HepG2 (cell line): Measurements from ENCODE around the gene CLIP2. TPM values are rescaled to one million over a fixed set of nuclear protein-coding genes. Genes with fewer than 3 reads are reported as not detected.

Source experiments
- ATAC-seq: fragments of 200-7000 bp; cut with Tn5 transposase; 3 replicates; pipeline ENCODE4 v1.9.1; 2020; ENCODE audit warnings: mild to moderate bottlenecking, moderate library complexity
- BruUV-seq: library from RNA; stranded (reverse); fragments of 400-500 nt; replicated peaks from 2 replicates; lab custom pipeline; 2021; lab: Mats Ljungman, UMichigan
- CTCF ChIA-PET: fragments of 300-600 bp; formaldehyde crosslinking; extraction: SDS; loops from one replicate; lab custom pipeline; 2021; ENCODE audit warnings: low total read pairs, inconsistent platforms, low intra/inter-chr PET ratio; lab: Yijun Ruan, JAX
- POLR2A ChIA-PET: fragments of 350-600 bp; sonication (Branson Sonifier 250); formaldehyde crosslinking; loops from one replicate; lab custom pipeline; 2020; ENCODE audit warnings: antibody characterized with exemption, inconsistent platforms; lab: Yijun Ruan, JAX
- DNase-seq: peaks from one replicate; pipeline ENCODE4 v3.0.0-alpha.2; 2015; ENCODE audit warnings: low spot score
- FAIRE-seq: peaks from 3 replicates; lab custom pipeline; 2011; peaks lifted over from hg19 to GRCh38; lab: Jason Lieb, UNC
- H2AFZ ChIP-seq: one replicate; pipeline ENCODE4 v1.6.1; 2011; ENCODE audit warnings: low read length, inconsistent platforms
- H3K27ac ChIP-seq: fragments of 300-600 bp; 3 replicates; pipeline ENCODE4 v1.8.0; 2011; ENCODE audit warnings: mixed run types, mild to moderate bottlenecking, mixed read lengths, low read length, inconsistent platforms; ENCODE audit not compliant: insufficient read depth; ENCODE audit errors: extremely low read length
- H3K27me3 ChIP-seq, 2 experiments: fragments of 200-600 bp in 1 of 2; 2 replicates in 1 of 2; 3 replicates in 1 of 2; pipeline versions ENCODE4 v1.6.0 to v1.8.0; 2011; ENCODE audit warnings: low read length in 2 of 2, mild to moderate bottlenecking in 2 of 2, moderate library complexity in 2 of 2, inconsistent platforms in 1 of 2; ENCODE audit not compliant: insufficient read depth in 2 of 2, control insufficient read depth in 1 of 2
- H3K36me3 ChIP-seq, 2 experiments: fragments of 200-600 bp in 1 of 2; replicated peaks in 1 of 2; 2 replicates in 1 of 2; 3 replicates in 1 of 2; pipeline versions ENCODE4 v1.5.1 to v1.8.0; 2011; ENCODE audit warnings: low read length in 2 of 2, inconsistent platforms in 1 of 2; ENCODE audit not compliant: insufficient read depth in 2 of 2, control insufficient read depth in 1 of 2
- H3K4me1 ChIP-seq: 2 replicates; pipeline ENCODE4 v1.5.1; 2012; ENCODE audit warnings: low read length, inconsistent platforms; ENCODE audit not compliant: insufficient read depth
- H3K4me2 ChIP-seq: 2 replicates; pipeline ENCODE4 v1.6.0; 2011; ENCODE audit warnings: low read depth, low read length, inconsistent platforms
- H3K4me3 ChIP-seq, 3 experiments: fragments of 200-600 bp in 1 of 3; sonication (generic), shearing (Covaris generic) in 1 of 3; replicated peaks in 1 of 3; 2 replicates each; pipeline ENCODE4 v1.5.1; 2011 to 2016; ENCODE audit warnings: low read length in 3 of 3, inconsistent platforms in 2 of 3, low read depth in 2 of 3, mild to moderate bottlenecking in 2 of 3, control low read depth in 1 of 3, mixed read lengths in 1 of 3; ENCODE audit not compliant: insufficient read depth in 1 of 3
- H3K79me2 ChIP-seq: one replicate; pipeline ENCODE4 v1.6.1; 2011; ENCODE audit warnings: low read length, inconsistent platforms; ENCODE audit not compliant: insufficient read depth
- H3K9ac ChIP-seq: 2 replicates; pipeline ENCODE4 v1.6.0; 2011; ENCODE audit warnings: mild to moderate bottlenecking, low read depth, low read length, inconsistent platforms; ENCODE audit not compliant: insufficient read depth
- H3K9me3 ChIP-seq: 2 replicates; pipeline ENCODE4 v1.5.1; 2012; ENCODE audit warnings: mild to moderate bottlenecking, low read length
- H4K20me1 ChIP-seq: 2 replicates; pipeline ENCODE4 v1.6.0; 2011; ENCODE audit warnings: inconsistent platforms, mild to moderate bottlenecking, low read length, moderate library complexity; ENCODE audit not compliant: insufficient read depth
- BHLHE40 ChIP-seq: IDR thresholded peaks from 2 replicates; pipeline ENCODE4 v1.6.1; 2011; ENCODE audit warnings: low read length, improper control_type of control experiment
- CHCHD3 ChIP-seq: sonication (generic); formaldehyde crosslinking; IDR thresholded peaks from 2 replicates; pipeline ENCODE4 v1.8.0; 2022; ENCODE audit warnings: mild to moderate bottlenecking, missing genetic modification reagents, moderate library complexity
- ESRRA ChIP-seq: sonication (generic); formaldehyde crosslinking; IDR thresholded peaks from 2 replicates; pipeline ENCODE4 v1.5.1; 2020; ENCODE audit warnings: mild to moderate bottlenecking, low read depth, missing genetic modification reagents
- ETV5 ChIP-seq: IDR thresholded peaks from 2 replicates; pipeline ENCODE4 v1.6.1; 2018; ENCODE audit warnings: missing biosample characterization, missing genetic modification reagents, inconsistent platforms, borderline replicate concordance
- GLI4 ChIP-seq: sonication (generic); formaldehyde crosslinking; IDR thresholded peaks from 2 replicates; pipeline ENCODE4 v1.5.1; 2020; ENCODE audit warnings: missing genetic modification reagents, mild to moderate bottlenecking, moderate library complexity, borderline replicate concordance
- HMG20B ChIP-seq: conservative IDR thresholded peaks from 2 replicates; pipeline ENCODE4 v1.6.1; 2016; ENCODE audit warnings: missing genetic modification reagents, missing compliant biosample characterization
- MTF1 ChIP-seq: sonication (generic); formaldehyde crosslinking; IDR thresholded peaks from 2 replicates; pipeline ENCODE4 v1.5.0; 2020; ENCODE audit warnings: missing genetic modification reagents
- PAX8 ChIP-seq: sonication (generic); formaldehyde crosslinking; IDR thresholded peaks from 2 replicates; pipeline ENCODE4 v1.8.0; 2022; ENCODE audit warnings: mild to moderate bottlenecking, missing genetic modification reagents, borderline replicate concordance
- RAD51 ChIP-seq: fragments of 450-650 bp; IDR thresholded peaks from 2 replicates; pipeline ENCODE4 v1.6.1; 2016; ENCODE audit warnings: borderline replicate concordance
- SMAD1 ChIP-seq: sonication (generic); formaldehyde crosslinking; IDR thresholded peaks from 2 replicates; pipeline ENCODE4 v1.4.0; 2020; ENCODE audit warnings: missing genetic modification reagents, low read depth, mild to moderate bottlenecking, borderline replicate concordance
- SMAD3 ChIP-seq: sonication (generic); formaldehyde crosslinking; IDR thresholded peaks from 2 replicates; pipeline ENCODE4 v1.4.0; 2020; ENCODE audit warnings: missing genetic modification reagents
- TAF15 ChIP-seq: fragments of 200-400 bp; formaldehyde crosslinking; IDR thresholded peaks from one replicate; pipeline ENCODE4 v1.6.1; 2018; ENCODE audit warnings: mild to moderate bottlenecking, low read depth, low read length; ENCODE audit not compliant: poor library complexity, severe bottlenecking
- ZC3H4 ChIP-seq: sonication (generic); formaldehyde crosslinking; IDR thresholded peaks from 2 replicates; pipeline ENCODE4 v1.4.0; 2020; ENCODE audit warnings: missing genetic modification reagents, borderline replicate concordance
- ZNF3 ChIP-seq: IDR thresholded peaks from 2 replicates; pipeline ENCODE4 v1.7.0; 2017; ENCODE audit warnings: inconsistent platforms
- ZNF570 ChIP-seq: sonication (generic); formaldehyde crosslinking; IDR thresholded peaks from 2 replicates; pipeline ENCODE4 v1.4.0; 2020; ENCODE audit warnings: mild to moderate bottlenecking, missing genetic modification reagents, borderline replicate concordance
- ZNF747 ChIP-seq: sonication (generic); formaldehyde crosslinking; IDR thresholded peaks from 2 replicates; pipeline ENCODE4 v1.8.1; 2023; ENCODE audit warnings: missing genetic modification reagents, mild to moderate bottlenecking, borderline replicate concordance
- WGBS: methylation state at CpG from one replicate; pipeline ENCODE4 v1.1.6; 2017; ENCODE audit warnings: low lambda C conversion rate; 5-methylcytosine and 5-hydroxymethylcytosine counted together
- in situ Hi-C: cut with HindIII; loops from 2 replicates; pipeline ENCODE4 v1.10.0; 2017; ENCODE audit warnings: low pct_unique_long_range_greater_than_20kb; ENCODE audit not compliant: extremely low pct_ligation_motif_present
- intact Hi-C: fragments of 100-400 bp; cut with micrococcal nuclease; formaldehyde crosslinking; loops from one replicate; pipeline ENCODE4 v1.10.0; 2022; ENCODE audit not compliant: unreplicated experiment
- polyA plus RNA-seq, 8 experiments: library from polyadenylated mRNA; depleted of rRNA in 3 of 8; stranded (reverse) in 7 of 8; unstranded in 1 of 8; fragments of >200 nt; fragmentation: Illumina TruSeq in 4 of 8; extraction: Trizol in 4 of 8; gene quantifications; 2 replicates each; pipeline versions ENCODE4 v1.2.1 to v1.2.3, GENCODE V29; 2011 to 2016; ENCODE audit warnings: low read depth in 4 of 8, missing spikeins in 1 of 8, mixed read lengths in 1 of 8; ENCODE audit not compliant: insufficient read depth in 1 of 8
- total RNA-seq, 5 experiments: library from RNA; depleted of rRNA; stranded (reverse); fragments of >200 nt; fragmentation: Illumina TruSeq; extraction: Trizol; gene quantifications; 2 replicates each; pipeline ENCODE4 v1.2.3, GENCODE V29; 2016; ENCODE audit warnings: low read depth in 1 of 5
- TF ChIP-seq, protein P1 (sequence below): sonication (generic); formaldehyde crosslinking; IDR thresholded peaks from 2 replicates; pipeline ENCODE4 v1.5.0; 2020; ENCODE audit warnings: missing genetic modification reagents
- TF ChIP-seq, protein P2 (sequence below): sonication (generic); formaldehyde crosslinking; IDR thresholded peaks from 2 replicates; pipeline ENCODE4 v1.8.0; 2022; ENCODE audit warnings: mild to moderate bottlenecking, missing genetic modification reagents, borderline replicate concordance
- TF ChIP-seq, protein P3 (sequence below): sonication (generic); formaldehyde crosslinking; conservative IDR thresholded peaks from 2 replicates; pipeline ENCODE4 v1.8.0; 2022; ENCODE audit warnings: missing genetic modification reagents

Gene CLIP2
- total and polyA plus RNA-seq, 2 of the 13 experiments (the other 11 are each of a cell fraction or from before 2014, with no cell fraction given) = 6.5 to 17.4 TPM

DNA sequence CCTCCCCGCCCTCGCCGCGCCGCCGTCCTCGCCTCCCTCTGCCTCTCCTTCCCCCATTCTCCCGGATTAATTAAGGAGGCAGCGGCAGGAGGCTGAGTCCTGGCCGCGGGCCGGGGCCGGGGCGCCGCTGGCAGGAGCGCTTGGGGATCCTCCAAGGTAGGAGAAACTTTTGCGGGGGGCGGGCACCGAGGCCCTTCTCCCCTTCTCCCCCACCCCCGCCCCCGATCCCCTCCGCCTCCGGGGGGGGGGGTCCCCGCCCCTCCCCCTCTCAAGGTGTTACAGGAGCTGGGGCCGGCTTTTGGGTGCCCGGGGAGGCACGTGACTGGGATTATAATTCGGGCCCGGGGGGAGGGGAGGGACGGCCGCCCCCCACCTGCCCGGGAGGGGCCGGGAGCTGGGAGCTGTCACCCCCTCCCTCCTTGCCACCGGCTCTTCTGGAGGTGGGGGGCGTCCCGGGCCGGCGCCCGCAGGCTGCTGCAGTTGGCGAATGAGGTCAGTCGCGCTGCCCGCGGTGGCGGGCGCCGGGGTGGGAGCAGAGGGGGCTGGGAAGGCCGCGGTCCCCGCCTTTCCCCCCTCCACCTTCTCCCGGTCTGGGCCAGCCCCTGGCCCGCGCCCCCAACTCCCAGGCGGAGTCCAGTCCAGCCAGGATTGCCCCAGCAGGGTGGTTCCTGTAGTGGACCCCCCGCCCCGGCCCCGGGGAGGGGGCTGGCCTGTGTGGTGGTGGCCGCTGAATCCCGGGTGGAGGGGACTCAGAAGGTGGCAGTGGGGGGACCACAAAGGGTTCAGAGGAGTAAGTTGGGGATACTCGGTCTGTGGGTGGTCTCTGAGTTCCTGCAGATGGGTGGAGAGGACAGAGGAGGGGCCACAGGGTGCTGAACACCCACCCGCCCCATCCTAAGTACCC, 165.1 kb downstream of the CLIP2 start:
- DNase-seq (no peak), FAIRE-seq (no peak), ATAC-seq (peak; percentile 1; the same call in 2 of the 3 replicates)
- H4K20me1 ChIP-seq = peaks cover 3% of the 10 kb centered on the region; the same call in 1 of the 2 replicates
- BruUV-seq = no TSS peak
- peak overlapping the region; percentile 73 for H3K27ac ChIP-seq
- peak overlapping the region; percentile 90 for H3K4me2 ChIP-seq
- in situ Hi-C loops = no loop called here
- peak overlapping the region; percentile 59 to 86 (median 66) for H3K4me3 ChIP-seq
- ChIA-PET CTCF (no interaction called here), POLR2A (interaction anchor here (1.0 to 1.4 kb wide), 3 partner anchors 9 to 24 kb away, joined by 3 read pairs; no protein-coding TSS in a partner anchor)
- 0 out of 5 replicates have a peak, but pooled peaks cover 0 to 1% of the 10 kb centered on the region in 2 experiments for H3K36me3 ChIP-seq
- peak overlapping the region; percentile 74 for H3K9ac ChIP-seq
- peaks cover 29% of the 10 kb centered on the region for H3K4me1 ChIP-seq
- intact Hi-C loops = no loop called here
- no peaks in the 10 kb centered on the region for H3K9me3 ChIP-seq
- 1% methylated on average over 11 of the region's 61 CpGs for WGBS
- H3K27me3 ChIP-seq = no peaks in the 10 kb centered on the region
- H2AFZ ChIP-seq = no peak overlapping the region
- peaks cover 35% of the 10 kb centered on the region for H3K79me2 ChIP-seq
- no peak for TF ChIP-seq RAD51
- TF ChIP-seq ZNF3 (CRISPR knock-in tag) = no peak
- no peak for TF ChIP-seq ETV5
- TF ChIP-seq SMAD3 = no peak
- TF ChIP-seq, protein P1, sequence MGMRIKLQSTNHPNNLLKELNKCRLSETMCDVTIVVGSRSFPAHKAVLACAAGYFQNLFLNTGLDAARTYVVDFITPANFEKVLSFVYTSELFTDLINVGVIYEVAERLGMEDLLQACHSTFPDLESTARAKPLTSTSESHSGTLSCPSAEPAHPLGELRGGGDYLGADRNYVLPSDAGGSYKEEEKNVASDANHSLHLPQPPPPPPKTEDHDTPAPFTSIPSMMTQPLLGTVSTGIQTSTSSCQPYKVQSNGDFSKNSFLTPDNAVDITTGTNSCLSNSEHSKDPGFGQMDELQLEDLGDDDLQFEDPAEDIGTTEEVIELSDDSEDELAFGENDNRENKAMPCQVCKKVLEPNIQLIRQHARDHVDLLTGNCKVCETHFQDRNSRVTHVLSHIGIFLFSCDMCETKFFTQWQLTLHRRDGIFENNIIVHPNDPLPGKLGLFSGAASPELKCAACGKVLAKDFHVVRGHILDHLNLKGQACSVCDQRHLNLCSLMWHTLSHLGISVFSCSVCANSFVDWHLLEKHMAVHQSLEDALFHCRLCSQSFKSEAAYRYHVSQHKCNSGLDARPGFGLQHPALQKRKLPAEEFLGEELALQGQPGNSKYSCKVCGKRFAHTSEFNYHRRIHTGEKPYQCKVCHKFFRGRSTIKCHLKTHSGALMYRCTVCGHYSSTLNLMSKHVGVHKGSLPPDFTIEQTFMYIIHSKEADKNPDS (CRISPR knock-in tag) = no peak
- TF ChIP-seq TAF15 = peak; percentile 7
- TF ChIP-seq CHCHD3 = no peak
- TF ChIP-seq BHLHE40 = peak; percentile 49; the same call in 1 of the 2 replicates
- no peak for TF ChIP-seq ESRRA (CRISPR knock-in tag)
- no peak for TF ChIP-seq ZNF570 (CRISPR knock-in tag)
- TF ChIP-seq, protein P2, sequence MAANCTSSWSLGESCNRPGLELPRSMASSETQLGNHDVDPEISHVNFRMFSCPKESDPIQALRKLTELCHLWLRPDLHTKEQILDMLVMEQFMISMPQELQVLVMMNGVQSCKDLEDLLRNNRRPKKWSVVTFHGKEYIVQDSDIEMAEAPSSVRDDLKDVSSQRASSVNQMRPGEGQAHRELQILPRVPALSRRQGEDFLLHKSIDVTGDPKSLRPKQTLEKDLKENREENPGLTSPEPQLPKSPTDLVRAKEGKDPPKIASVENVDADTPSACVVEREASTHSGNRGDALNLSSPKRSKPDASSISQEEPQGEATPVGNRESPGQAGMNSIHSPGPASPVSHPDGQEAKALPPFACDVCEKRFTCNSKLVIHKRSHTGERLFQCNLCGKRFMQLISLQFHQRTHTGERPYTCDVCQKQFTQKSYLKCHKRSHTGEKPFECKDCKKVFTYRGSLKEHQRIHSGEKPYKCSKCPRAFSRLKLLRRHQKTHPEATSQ (CRISPR knock-in tag) = no peak
- no peak for TF ChIP-seq GLI4 (CRISPR knock-in tag)
- no peak for TF ChIP-seq HMG20B (CRISPR knock-in tag)
- no peak for TF ChIP-seq ZC3H4
- no peak for TF ChIP-seq PAX8
- TF ChIP-seq, protein P3, sequence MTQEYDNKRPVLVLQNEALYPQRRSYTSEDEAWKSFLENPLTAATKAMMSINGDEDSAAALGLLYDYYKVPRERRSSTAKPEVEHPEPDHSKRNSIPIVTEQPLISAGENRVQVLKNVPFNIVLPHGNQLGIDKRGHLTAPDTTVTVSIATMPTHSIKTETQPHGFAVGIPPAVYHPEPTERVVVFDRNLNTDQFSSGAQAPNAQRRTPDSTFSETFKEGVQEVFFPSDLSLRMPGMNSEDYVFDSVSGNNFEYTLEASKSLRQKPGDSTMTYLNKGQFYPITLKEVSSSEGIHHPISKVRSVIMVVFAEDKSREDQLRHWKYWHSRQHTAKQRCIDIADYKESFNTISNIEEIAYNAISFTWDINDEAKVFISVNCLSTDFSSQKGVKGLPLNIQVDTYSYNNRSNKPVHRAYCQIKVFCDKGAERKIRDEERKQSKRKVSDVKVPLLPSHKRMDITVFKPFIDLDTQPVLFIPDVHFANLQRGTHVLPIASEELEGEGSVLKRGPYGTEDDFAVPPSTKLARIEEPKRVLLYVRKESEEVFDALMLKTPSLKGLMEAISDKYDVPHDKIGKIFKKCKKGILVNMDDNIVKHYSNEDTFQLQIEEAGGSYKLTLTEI (CRISPR knock-in tag) = no peak
- no peak for TF ChIP-seq ZNF747 (CRISPR knock-in tag)
- TF ChIP-seq MTF1 (CRISPR knock-in tag) = no peak
- TF ChIP-seq SMAD1 (CRISPR knock-in tag) = no peak
